Measurements from ENCODE around the gene USP48. TPM values are rescaled to one million over a fixed set of nuclear protein-coding genes. Genes with fewer than 3 reads are reported as not detected.

USP48 gene
- total and polyA plus RNA-seq, 2 of the 8 experiments (the other 6 are each of a cell fraction or from before 2014, with no cell fraction given): 12.8 to 83.5 TPM

DNA sequence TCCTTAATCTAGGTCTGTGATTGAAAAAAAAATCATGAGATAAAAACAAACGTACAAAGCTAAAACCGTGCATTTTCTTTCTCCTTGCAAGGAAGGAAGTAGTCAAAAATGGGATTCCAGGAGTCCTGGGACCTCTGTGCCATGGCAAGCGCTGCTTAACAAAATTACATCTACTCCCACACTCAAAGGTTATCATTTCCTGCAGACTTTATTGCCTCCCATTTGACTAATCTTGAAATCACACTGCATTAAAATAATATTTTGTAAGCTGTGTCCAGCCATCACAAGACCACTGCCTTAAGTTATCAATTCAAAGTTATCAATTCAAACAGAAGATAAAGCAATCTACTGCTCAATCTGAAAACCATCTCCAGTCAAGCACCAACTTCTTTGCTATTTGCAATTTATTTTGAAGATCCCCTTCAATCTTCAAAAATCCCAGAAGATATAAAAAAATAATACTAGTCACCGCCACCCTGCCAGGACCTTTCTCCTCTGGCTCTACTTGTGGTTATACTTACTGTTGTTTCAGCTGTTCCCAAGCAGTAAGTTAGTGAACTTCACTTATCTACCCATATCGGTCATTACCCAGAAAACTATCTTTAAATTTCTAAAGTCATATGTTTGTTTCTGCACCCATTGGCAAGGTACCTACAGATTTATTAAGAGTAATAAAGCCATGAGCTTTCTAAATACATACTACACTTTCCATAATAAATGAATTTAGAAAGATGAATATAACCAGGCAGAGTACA is 75.7 kb downstream of the USP48 start (continued):
- TF ChIP-seq RBBP5 (IDR thresholded peaks at IDR 0.05; ENCODE audit: borderline replicate concordance, low read depth, low read length) (no peak), ATF2 (IDR thresholded peaks at IDR 0.05; ENCODE audit: low read length) (no peak), EZH2 (IDR thresholded peaks at IDR 0.05; ENCODE audit: low read depth, low read length, severe bottlenecking) (no peak)
